Osteocyte (in vitro differentiated cells): ENCODE results near the gene SMYD3. TPM values are rescaled to one million over a fixed set of nuclear protein-coding genes. Genes with fewer than 3 reads are reported as not detected.
"Not testable (repeated sequence)": the region's sequence is repeated elsewhere in the genome, so short reads cannot be mapped to it uniquely, and the experiment has no call there.

Experiments
- DNase-seq: peaks from one replicate; pipeline ENCODE4 v3.0.0; 2021; ENCODE audit warnings: mixed read lengths; ENCODE audit not compliant: unreplicated experiment; ENCODE audit errors: extremely low spot score
- H3K27ac Mint-ChIP-seq: one replicate; pipeline ENCODE4 v1.8.0; 2021; ENCODE audit warnings: mild to moderate bottlenecking, mixed read lengths; ENCODE audit not compliant: unreplicated experiment
- H3K27me3 Mint-ChIP-seq: one replicate; pipeline ENCODE4 v1.8.0; 2021; ENCODE audit warnings: mixed read lengths; ENCODE audit not compliant: unreplicated experiment
- H3K36me3 Mint-ChIP-seq: one replicate; pipeline ENCODE4 v1.8.0; 2021; ENCODE audit warnings: mixed read lengths; ENCODE audit not compliant: unreplicated experiment
- H3K4me1 Mint-ChIP-seq: one replicate; pipeline ENCODE4 v1.8.0; 2021; ENCODE audit warnings: mixed read lengths; ENCODE audit not compliant: unreplicated experiment
- H3K4me3 Mint-ChIP-seq: one replicate; pipeline ENCODE4 v1.8.0; 2021; ENCODE audit warnings: mild to moderate bottlenecking, moderate library complexity, mixed read lengths; ENCODE audit not compliant: unreplicated experiment
- H3K9me3 Mint-ChIP-seq: one replicate; pipeline ENCODE4 v1.8.0; 2021; ENCODE audit warnings: mixed read lengths; ENCODE audit not compliant: unreplicated experiment
- CTCF ChIP-seq: fragments of 200-600 bp; sonication (generic); IDR thresholded peaks from 2 replicates; pipeline ENCODE4 v1.5.0; 2021; ENCODE audit warnings: antibody characterized with exemption, mild to moderate bottlenecking, moderate library complexity
- total RNA-seq: library from RNA; stranded (reverse); gene quantifications from 2 replicates; pipeline ENCODE4 v1.2.1, GENCODE V29; 2021

Gene SMYD3
- total RNA-seq, 1 donor from 2014 or later, result 22.3 TPM

GRCh38 chr1:245749053-245749452 lies 758.0 kb downstream of the SMYD3 start:
- no peak for TF ChIP-seq CTCF
- DNase-seq, result no peak
- no peaks in the 10 kb centered on the region for H3K27me3 Mint-ChIP-seq
- peaks cover 20% of the 10 kb centered on the region for H3K4me1 Mint-ChIP-seq
- H3K4me3 Mint-ChIP-seq, result no peak overlapping the region
- H3K36me3 Mint-ChIP-seq, result peaks cover 26% of the 10 kb centered on the region
- H3K9me3 Mint-ChIP-seq, result peaks cover 16% of the 10 kb centered on the region
- H3K27ac Mint-ChIP-seq, result no peak overlapping the region

- peaks cover 16% of the 10 kb centered on the region for H3K9me3 Mint-ChIP-seq
- no peak overlapping the region for H3K27ac Mint-ChIP-seq
- H3K27me3 Mint-ChIP-seq, result no peaks in the 10 kb centered on the region
- H3K4me1 Mint-ChIP-seq, result peaks cover 20% of the 10 kb centered on the region
- no peak for DNase-seq
- TF ChIP-seq CTCF, result no peak
- no peak overlapping the region for H3K4me3 Mint-ChIP-seq
- H3K36me3 Mint-ChIP-seq, result peaks cover 26% of the 10 kb centered on the region
Measured at GRCh38 chr1:245748646-245749045, 758.4 kb downstream of the SMYD3 start.

- Mint-ChIP-seq H3K36me3 (peaks cover 25% of the 10 kb centered on the region), H3K27me3 (no peaks in the 10 kb centered on the region), H3K4me3 (no peak overlapping the region), H3K9me3 (peaks cover 16% of the 10 kb centered on the region), H3K4me1 (peaks cover 20% of the 10 kb centered on the region), H3K27ac (no peak overlapping the region)
- TF ChIP-seq CTCF, result no peak
- no peak for DNase-seq
Measured at GRCh38 chr1:245748240-245748639, 758.8 kb downstream of the SMYD3 start.

- no peak for TF ChIP-seq CTCF
- Mint-ChIP-seq H3K4me3 (no peak overlapping the region), H3K9me3 (peaks cover 20% of the 10 kb centered on the region), H3K27me3 (no peaks in the 10 kb centered on the region), H3K27ac (no peak overlapping the region), H3K36me3 (peaks cover 8% of the 10 kb centered on the region), H3K4me1 (peaks cover 8% of the 10 kb centered on the region)
- no peak for DNase-seq
Measured at GRCh38 chr1:245742896-245743295, 764.2 kb downstream of the SMYD3 start.

GRCh38 chr1:245740336-245740735 lies 766.7 kb downstream of the SMYD3 start:
- H3K27ac Mint-ChIP-seq, H3K4me3 Mint-ChIP-seq, H3K36me3 Mint-ChIP-seq, DNase-seq, H3K27me3 Mint-ChIP-seq: not testable (repeated sequence)
- H3K4me1 Mint-ChIP-seq, result peaks cover 12% of the 10 kb centered on the region
- H3K9me3 Mint-ChIP-seq, result peaks cover 11% of the 10 kb centered on the region

- DNase-seq, result no peak
- no peak overlapping the region for H3K27ac Mint-ChIP-seq
- H3K4me1 Mint-ChIP-seq, result peaks cover 9% of the 10 kb centered on the region
- TF ChIP-seq CTCF, result no peak
- peaks cover 2% of the 10 kb centered on the region for H3K27me3 Mint-ChIP-seq
- peaks cover 56% of the 10 kb centered on the region for H3K9me3 Mint-ChIP-seq
- H3K36me3 Mint-ChIP-seq, result peaks cover 12% of the 10 kb centered on the region
- H3K4me3 Mint-ChIP-seq, result no peak overlapping the region
Measured at GRCh38 chr1:245730801-245731200, 776.3 kb downstream of the SMYD3 start.

GRCh38 chr1:245728035-245728434 lies 779.0 kb downstream of the SMYD3 start:
- Mint-ChIP-seq H3K36me3 (peaks cover 12% of the 10 kb centered on the region), H3K9me3 (peaks cover 65% of the 10 kb centered on the region)
- DNase-seq, H3K4me3 Mint-ChIP-seq, H3K27me3 Mint-ChIP-seq, H3K4me1 Mint-ChIP-seq, H3K27ac Mint-ChIP-seq: not testable (repeated sequence)
